CD4-positive, alpha-beta T cell treated with Interleukin-21 for 1 hour (primary cell): Measurements from ENCODE around the gene PML.
A peak's percentile ranks its signal among the peaks of the same experiment; 100 is the strongest.
"Not testable (repeated sequence)": the region's sequence is repeated elsewhere in the genome, so short reads cannot be mapped to it uniquely, and the experiment has no call there.

Source experiments
- DNase-seq: peaks from one replicate; pipeline ENCODE4 v3.0.0-alpha.2; 2020

PML gene

GRCh38 chr15:73959801-73960200 lies 34.7 kb upstream of the PML start:
- no peak for DNase-seq

- not testable (repeated sequence) for DNase-seq
These were observed 33.9 kb upstream of the PML start for GRCh38 chr15:73960472-73961070.

- DNase-seq = no peak
These were observed 32.1 kb upstream of the PML start for GRCh38 chr15:73962433-73962832.

GRCh38 chr15:73964736-73965093 lies 29.8 kb upstream of the PML start:
- peak; percentile 86 for DNase-seq

GRCh38 chr15:73965094-73965757 lies 29.3 kb upstream of the PML start:
- no peak for DNase-seq

GRCh38 chr15:73965758-73966113 lies 28.8 kb upstream of the PML start:
- peak; percentile 52 for DNase-seq

- DNase-seq = no peak
These were observed 26.1 kb upstream of the PML start for GRCh38 chr15:73968461-73968860.

- no peak for DNase-seq
These were observed 25.3 kb upstream of the PML start for GRCh38 chr15:73969151-73969759.

GRCh38 chr15:73972984-73973682 lies 21.4 kb upstream of the PML start:
- DNase-seq = peak; percentile 82

GRCh38 chr15:73973683-73974200 lies 20.8 kb upstream of the PML start:
- not testable (repeated sequence) for DNase-seq

- DNase-seq = peak; percentile 54
These were observed 18.9 kb upstream of the PML start for GRCh38 chr15:73975440-73976125.

- no peak for DNase-seq
These were observed 15.6 kb upstream of the PML start for GRCh38 chr15:73978896-73979295.

- DNase-seq = no peak
These were observed 14.9 kb upstream of the PML start for GRCh38 chr15:73979636-73980035.

- no peak for DNase-seq
These were observed 12.7 kb upstream of the PML start for GRCh38 chr15:73981761-73982221.

- peak; percentile 23 for DNase-seq
These were observed 12.1 kb upstream of the PML start for GRCh38 chr15:73982222-73982962.

GRCh38 chr15:73983211-73983727 lies 11.2 kb upstream of the PML start:
- no peak for DNase-seq

GRCh38 chr15:73983773-73984172 lies 10.7 kb upstream of the PML start:
- no peak for DNase-seq

GRCh38 chr15:73984208-73984979 lies 10.1 kb upstream of the PML start:
- DNase-seq = no peak

GRCh38 chr15:73985101-73985873 lies 9.2 kb upstream of the PML start:
- no peak for DNase-seq

- no peak for DNase-seq
These were observed 8.3 kb upstream of the PML start for GRCh38 chr15:73986055-73986775.
